ENCODE results near the gene PLN.

Gene PLN

GRCh38 chr6:118548136-118548535, at the start of gene PLN:
PLN (plus strand) TSS chr6:118548296; CDS start chr6:118558922, 10,626 bp downstream.
- no peak for TF ChIP-seq GATA1 (IDR thresholded peaks at IDR 0.05; ENCODE audit: low read depth, low read length)
- no peak for TF ChIP-seq POLR2A (IDR thresholded peaks at IDR 0.05; ENCODE audit: low read length)
- peak in 1 of 2 experiments; percentile 3 for DNase-seq

DNA sequence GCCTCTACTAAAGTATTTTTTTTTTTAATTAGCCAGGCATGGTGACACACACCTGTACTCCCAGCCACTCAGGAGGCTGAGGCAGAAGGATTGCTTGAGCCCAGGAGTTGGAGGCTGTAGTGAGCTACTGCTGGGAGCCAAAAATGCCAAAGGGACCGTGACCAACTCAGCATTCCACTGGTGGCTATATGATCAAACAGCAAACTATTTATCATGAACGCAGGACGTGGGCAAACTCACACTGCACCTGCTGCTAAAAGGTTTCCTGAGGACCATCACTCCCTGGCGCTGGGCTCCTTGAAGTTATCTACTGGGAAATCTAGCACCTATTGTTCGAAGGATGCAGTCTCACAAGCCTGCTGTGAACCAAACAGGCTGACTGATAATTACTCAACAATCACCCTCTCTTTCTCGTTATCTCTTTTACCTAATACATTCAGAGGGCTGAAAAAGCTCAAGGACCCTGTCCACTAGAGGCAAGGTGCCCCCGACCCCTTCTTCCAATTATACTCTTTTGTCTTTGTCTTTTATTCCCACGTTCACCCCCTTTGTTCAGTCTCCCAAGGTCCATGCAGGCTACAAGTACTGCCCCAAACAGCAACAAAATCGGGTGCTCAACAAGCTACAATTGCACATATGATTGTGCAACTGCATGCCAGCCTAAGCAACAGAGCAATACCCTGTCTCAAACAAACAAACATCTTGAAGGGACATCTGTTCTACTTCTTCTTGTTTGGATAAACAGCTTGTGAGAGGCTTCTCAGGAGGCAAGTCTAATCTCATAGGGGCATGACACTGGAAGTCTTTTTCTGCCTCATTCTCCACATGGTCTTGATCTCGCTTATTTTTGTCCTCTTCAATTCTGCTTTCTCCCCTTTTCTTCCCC, 47.7 kb upstream of the PLN start:
- DNase-seq = no peak
- TF ChIP-seq POLR2A (IDR thresholded peaks at IDR 0.05; ENCODE audit: low read length) = no peak

DNA sequence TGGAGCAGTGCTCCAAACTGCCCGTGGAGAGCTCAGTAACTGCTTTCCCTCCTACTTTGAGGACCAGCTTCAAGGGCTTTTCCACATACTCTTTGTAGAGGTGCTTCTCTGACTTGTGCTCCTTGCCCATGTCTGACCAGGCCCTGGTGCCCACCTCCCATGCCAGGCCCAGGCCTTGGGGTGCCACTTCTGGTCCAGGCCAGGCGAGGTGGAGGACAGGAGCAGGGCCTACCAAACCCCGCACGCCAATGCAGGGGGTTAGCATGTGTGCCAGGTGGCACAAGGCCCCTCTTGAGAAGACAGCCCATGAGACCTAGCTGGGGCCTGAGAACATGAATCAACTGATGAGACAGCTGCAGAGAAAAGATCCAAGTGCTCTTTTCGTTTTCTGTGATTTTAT, 47.0 kb upstream of the PLN start:
- TF ChIP-seq POLR2A (IDR thresholded peaks at IDR 0.05; ENCODE audit: low read length) (no peak), GATA1 (IDR thresholded peaks at IDR 0.05; ENCODE audit: low read depth, low read length) (no peak)
- no peak for DNase-seq

DNA sequence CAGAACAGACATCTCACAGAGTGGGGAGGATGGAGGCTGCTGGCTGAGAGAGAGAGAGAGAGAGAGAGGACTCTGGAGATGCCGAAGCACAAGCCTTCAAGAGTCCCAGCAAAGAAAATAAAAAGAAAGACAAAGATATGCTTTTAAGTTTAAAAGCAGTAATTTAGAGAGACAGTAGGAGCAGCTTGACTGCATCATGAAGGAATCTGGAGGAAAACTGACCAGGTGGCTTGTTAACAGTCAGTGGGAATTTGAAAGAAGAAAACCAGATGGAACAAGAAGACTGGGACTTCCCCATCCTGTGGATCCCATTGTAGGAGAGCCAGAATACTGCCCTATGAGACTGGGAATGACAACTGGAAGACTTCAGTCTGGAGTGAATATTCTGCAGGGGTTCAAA, 46.3 kb upstream of the PLN start:
- no peak for DNase-seq
- TF ChIP-seq POLR2A (IDR thresholded peaks at IDR 0.05; ENCODE audit: low read length) = no peak
- no peak for TF ChIP-seq GATA1 (IDR thresholded peaks at IDR 0.05; ENCODE audit: low read depth, low read length)

- TF ChIP-seq GATA1 (IDR thresholded peaks at IDR 0.05; ENCODE audit: low read depth, low read length) = no peak
- no peak for TF ChIP-seq POLR2A (IDR thresholded peaks at IDR 0.05; ENCODE audit: low read length)
- DNase-seq = peak; percentile 42 to 65
Measured at GRCh38 chr6:118502169-118502568, 45.9 kb upstream of the PLN start.

DNA sequence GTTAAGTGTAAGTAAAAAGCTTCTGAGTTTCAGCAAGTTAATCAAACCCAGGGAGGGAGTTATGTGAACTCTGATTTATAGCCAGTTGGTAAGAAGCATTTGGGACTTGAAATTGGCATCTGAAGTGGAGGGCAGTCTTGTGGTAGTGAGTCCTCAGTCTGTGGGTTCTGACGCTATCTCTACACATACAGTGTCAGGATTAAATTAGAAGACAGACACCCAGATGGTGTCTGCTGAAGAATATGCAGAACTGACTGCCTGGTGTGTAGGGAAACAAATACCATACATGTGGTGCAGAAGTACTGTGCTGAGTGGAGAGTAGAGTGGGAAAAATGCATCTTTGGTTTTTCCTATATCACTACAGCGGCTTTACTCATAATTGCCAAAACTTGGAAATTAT, 43.5 kb upstream of the PLN start:
- TF ChIP-seq POLR2A (IDR thresholded peaks at IDR 0.05; ENCODE audit: low read length) = no peak
- no peak for TF ChIP-seq GATA1 (IDR thresholded peaks at IDR 0.05; ENCODE audit: low read depth, low read length)

DNA sequence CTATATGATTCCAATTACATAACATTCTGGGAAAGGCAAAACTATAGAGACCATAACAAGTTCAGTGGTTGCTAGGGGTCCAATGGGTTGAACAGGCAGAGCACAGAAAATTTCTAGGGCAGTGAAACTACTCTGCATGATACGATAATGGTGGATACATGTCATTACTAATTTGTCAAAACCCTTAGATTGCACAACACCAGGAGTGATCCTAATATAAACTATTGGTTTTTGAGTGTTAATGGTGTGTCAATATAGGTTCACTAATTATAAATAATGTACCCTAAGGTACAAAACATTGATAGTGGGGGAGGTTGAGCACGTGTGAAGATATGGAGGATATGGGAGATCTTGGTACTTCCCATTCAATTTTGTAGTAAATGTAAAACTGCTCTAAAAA, 42.4 kb upstream of the PLN start:
- DNase-seq = no peak
- TF ChIP-seq POLR2A (IDR thresholded peaks at IDR 0.05; ENCODE audit: low read length) = no peak
- no peak for TF ChIP-seq GATA1 (IDR thresholded peaks at IDR 0.05; ENCODE audit: low read depth, low read length)

More for the DNA sequence above, 43.5 kb upstream of the PLN start:
- DNase-seq = no peak

DNA sequence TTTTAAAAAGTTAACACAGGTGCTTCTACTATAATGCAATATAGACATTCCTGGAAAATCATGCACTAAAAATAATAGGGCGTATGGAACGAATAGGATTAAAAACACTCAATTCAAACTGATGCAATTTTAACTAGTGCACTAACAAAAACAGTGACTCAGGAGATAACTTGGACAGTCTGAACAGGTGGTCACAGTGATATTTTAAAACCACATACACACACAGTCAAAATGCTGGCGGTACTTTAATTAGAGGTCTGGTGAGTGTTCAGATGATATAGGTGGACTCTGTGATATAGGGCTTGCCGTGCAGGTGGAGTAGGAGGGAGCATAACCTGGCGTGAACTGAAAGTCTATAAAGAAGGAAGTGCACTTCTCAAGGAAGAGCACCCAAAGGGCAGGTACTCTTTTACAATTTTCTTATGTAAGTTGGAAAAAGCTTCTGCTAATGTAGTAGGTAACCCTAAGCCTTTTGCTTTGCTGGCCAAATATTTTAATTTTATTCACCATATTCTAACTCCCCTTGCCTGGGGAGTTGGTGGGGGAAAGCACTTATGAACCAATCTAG, 41.9 kb upstream of the PLN start:
- no peak for TF ChIP-seq POLR2A (IDR thresholded peaks at IDR 0.05; ENCODE audit: low read length)
- TF ChIP-seq GATA1 (IDR thresholded peaks at IDR 0.05; ENCODE audit: low read depth, low read length) = no peak
- DNase-seq = peak in 1 of 2 experiments; percentile 8

GRCh38 chr6:118507636-118508035, 40.5 kb upstream of the PLN start:
- TF ChIP-seq POLR2A (IDR thresholded peaks at IDR 0.05; ENCODE audit: low read length) = no peak
- DNase-seq = no peak

DNA sequence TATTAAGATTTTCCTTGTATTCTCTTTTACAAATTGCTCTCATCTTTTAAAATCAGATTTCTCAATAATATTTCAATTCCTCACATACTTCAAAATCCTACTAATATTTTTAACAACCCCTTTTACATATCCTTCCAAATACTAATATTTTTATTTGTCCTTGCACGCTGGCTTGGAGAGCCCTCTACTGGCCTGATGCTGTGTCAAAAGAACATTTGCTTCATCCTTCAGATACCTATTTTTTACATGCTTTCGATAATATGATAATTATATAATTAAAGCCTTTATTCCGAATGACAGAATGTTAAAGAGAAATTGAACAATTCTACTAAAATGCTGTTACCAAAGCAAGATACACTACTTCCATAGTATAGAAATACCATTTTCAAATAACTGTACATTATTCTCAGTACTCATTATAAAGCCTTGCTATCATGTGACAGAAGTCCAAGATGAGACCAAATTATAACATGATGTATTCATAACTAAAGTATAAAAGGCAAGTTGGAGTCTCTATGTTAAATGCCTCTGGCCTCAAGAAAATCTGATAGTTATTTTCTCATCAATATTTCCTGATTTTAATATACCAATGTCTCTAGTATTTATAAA, 39.0 kb upstream of the PLN start:
- no peak for TF ChIP-seq POLR2A (IDR thresholded peaks at IDR 0.05; ENCODE audit: low read length)
- no peak for TF ChIP-seq GATA1 (IDR thresholded peaks at IDR 0.05; ENCODE audit: low read depth, low read length)
- peak; percentile 25 to 54 for DNase-seq

DNA sequence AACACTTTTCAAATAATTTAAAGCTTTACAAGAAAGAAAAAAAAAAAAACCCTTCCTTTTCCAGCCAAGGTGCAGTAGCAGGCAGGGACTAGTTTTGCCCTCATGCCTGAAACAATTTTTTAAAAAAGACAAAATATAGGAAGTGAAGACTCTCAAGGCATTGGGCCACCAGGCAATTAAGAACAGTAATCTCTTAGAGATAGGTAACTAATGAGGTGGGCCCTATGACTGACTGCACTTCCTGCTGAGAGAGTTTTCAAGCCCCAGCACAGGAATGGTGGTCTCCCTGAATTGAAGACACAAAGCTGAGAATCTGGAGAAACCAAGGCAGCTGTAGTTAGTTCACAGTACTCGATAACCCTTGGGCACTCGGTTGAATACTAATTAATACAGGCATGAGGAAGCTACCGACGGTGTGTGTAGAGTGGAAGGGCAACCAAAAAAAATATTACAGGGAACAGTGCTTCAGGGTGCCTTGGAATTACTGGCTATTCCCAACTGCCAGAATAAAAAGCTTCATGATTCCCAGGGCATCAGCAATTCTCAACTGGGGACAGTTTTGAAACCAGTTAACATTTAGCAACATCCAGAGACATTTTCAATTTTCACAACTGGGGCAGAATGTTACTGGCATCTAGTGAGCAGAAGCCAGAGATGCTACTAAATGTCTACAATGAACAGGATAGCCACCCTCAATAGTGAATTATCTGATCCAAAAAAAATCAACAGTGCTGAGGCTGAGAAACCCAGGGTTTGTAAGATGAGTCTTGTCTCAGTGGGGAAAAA, 36.0 kb upstream of the PLN start:
- TF ChIP-seq POLR2A (IDR thresholded peaks at IDR 0.05; ENCODE audit: low read length) (no peak), GATA1 (IDR thresholded peaks at IDR 0.05; ENCODE audit: low read depth, low read length) (no peak)
- DNase-seq = no peak

GRCh38 chr6:118514689-118515088, 33.4 kb upstream of the PLN start:
- no peak for TF ChIP-seq GATA1 (IDR thresholded peaks at IDR 0.05; ENCODE audit: low read depth, low read length)
- TF ChIP-seq POLR2A (IDR thresholded peaks at IDR 0.05; ENCODE audit: low read length) = no peak
- DNase-seq = no peak

DNA sequence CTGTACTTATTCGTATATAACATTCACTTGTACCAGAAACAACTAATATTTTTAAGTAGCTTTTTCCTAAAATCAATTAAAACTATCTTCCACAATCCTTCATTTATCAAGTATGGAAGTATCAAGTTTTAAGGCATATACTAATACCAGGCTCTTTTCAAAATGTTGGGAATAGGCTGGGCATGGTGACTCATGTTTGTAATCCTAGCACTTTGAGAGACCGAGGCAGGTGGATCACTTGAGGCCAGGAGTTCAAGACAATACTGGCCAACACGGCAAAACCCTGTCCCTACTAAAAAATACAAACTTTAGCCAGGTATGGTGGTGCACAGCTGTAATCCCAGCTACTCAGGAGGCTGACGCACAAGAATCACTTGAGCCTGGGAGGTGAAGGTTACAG, 25.7 kb upstream of the PLN start:
- DNase-seq = no peak
- TF ChIP-seq POLR2A (IDR thresholded peaks at IDR 0.05; ENCODE audit: low read length) (no peak), GATA1 (IDR thresholded peaks at IDR 0.05; ENCODE audit: low read depth, low read length) (no peak)

DNA sequence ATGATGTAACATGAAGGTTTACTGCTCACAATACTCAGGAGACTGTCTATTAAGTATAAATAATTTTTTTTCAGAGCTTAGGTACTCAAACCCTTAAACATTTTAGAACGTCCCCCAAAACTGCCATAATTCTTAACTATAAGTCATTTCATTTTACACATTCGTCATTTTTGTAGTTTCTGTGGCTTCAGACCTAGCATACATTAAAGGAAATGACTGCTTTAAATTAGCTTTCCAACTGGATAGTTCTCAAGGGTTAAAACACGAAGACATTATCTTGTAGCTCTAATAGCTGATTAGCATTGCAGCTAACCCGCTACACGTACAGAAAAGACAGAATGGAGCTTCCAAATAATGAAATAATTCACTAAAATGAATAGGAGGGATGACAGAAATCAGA, 24.9 kb upstream of the PLN start:
- no peak for DNase-seq

More for the DNA sequence above, 24.9 kb upstream of the PLN start:
- TF ChIP-seq GATA1 (IDR thresholded peaks at IDR 0.05; ENCODE audit: low read depth, low read length) = no peak

Measured in erythroblast (primary cell).